ENCODE data around the gene PIK3CB.
"Not testable (repeated sequence)": the region's sequence is repeated elsewhere in the genome, so short reads cannot be mapped to it uniquely, and the experiment has no call there.

The PIK3CB gene

GRCh38 chr3:138680974-138681373 is 153.8 kb downstream of the PIK3CB start:
- not testable (repeated sequence) for DNase-seq (ENCODE audit: low read depth)

GRCh38 chr3:138678874-138679392 is 155.8 kb downstream of the PIK3CB start:
- DNase-seq (ENCODE audit: low read depth), result no peak

GRCh38 chr3:138678086-138678485 is 156.6 kb downstream of the PIK3CB start:
- no peak for DNase-seq (ENCODE audit: low read depth)

- no peak for DNase-seq (ENCODE audit: low read depth)
Observed at GRCh38 chr3:138675393-138675792, 159.3 kb downstream of the PIK3CB start.

GRCh38 chr3:138673641-138674530 is 160.8 kb downstream of the PIK3CB start:
- no peak for DNase-seq (ENCODE audit: low read depth)

- no peak for DNase-seq (ENCODE audit: low read depth)
Observed at GRCh38 chr3:138670407-138670806, 164.3 kb downstream of the PIK3CB start.

GRCh38 chr3:138668107-138668506 is 166.6 kb downstream of the PIK3CB start:
- no peak for DNase-seq (ENCODE audit: low read depth)

GRCh38 chr3:138657508-138657907 is 177.2 kb downstream of the PIK3CB start:
- no peak for DNase-seq (ENCODE audit: low read depth)

- DNase-seq (ENCODE audit: low read depth), result no peak
Observed at GRCh38 chr3:138653567-138653966, 181.2 kb downstream of the PIK3CB start.

GRCh38 chr3:138649134-138649533 is 185.6 kb downstream of the PIK3CB start:
- DNase-seq (ENCODE audit: low read depth), result no peak

GRCh38 chr3:138646513-138646912 is 188.2 kb downstream of the PIK3CB start:
- DNase-seq (ENCODE audit: low read depth), result no peak

GRCh38 chr3:138646008-138646407 is 188.7 kb downstream of the PIK3CB start:
- DNase-seq (ENCODE audit: low read depth), result no peak

- no peak for DNase-seq (ENCODE audit: low read depth)
Observed at GRCh38 chr3:138642927-138643253, 191.8 kb downstream of the PIK3CB start.

- no peak for DNase-seq (ENCODE audit: low read depth)
Observed at GRCh38 chr3:138642226-138642926, 192.4 kb downstream of the PIK3CB start.

- no peak for DNase-seq (ENCODE audit: low read depth)
Observed at GRCh38 chr3:138640537-138640936, 194.2 kb downstream of the PIK3CB start.

- DNase-seq (ENCODE audit: low read depth), result no peak
Observed at GRCh38 chr3:138638641-138639040, 196.1 kb downstream of the PIK3CB start.

- DNase-seq (ENCODE audit: low read depth), result no peak
Observed at GRCh38 chr3:138629526-138629925, 205.2 kb downstream of the PIK3CB start.

GRCh38 chr3:138625707-138626365 is 208.9 kb downstream of the PIK3CB start:
- DNase-seq (ENCODE audit: low read depth), result peak; percentile 37

GRCh38 chr3:138624518-138624917 is 210.2 kb downstream of the PIK3CB start:
- DNase-seq (ENCODE audit: low read depth), result no peak

GRCh38 chr3:138620431-138620830 is 214.3 kb downstream of the PIK3CB start:
- no peak for DNase-seq (ENCODE audit: low read depth)

- DNase-seq (ENCODE audit: low read depth), result no peak
Observed at GRCh38 chr3:138615462-138615861, 219.3 kb downstream of the PIK3CB start.

- DNase-seq (ENCODE audit: low read depth), result no peak
Observed at GRCh38 chr3:138609898-138610266, 224.8 kb downstream of the PIK3CB start.
